Trophoblast cell (in vitro differentiated cells and primary cell): Measurements from ENCODE around the gene TMEM178B.
"Not testable (repeated sequence)": the region's sequence is repeated elsewhere in the genome, so short reads cannot be mapped to it uniquely, and the experiment has no call there.

Experiments used
- DNase-seq, 2 donors: peaks; one replicate each; pipeline ENCODE4 v3.0.0-alpha.2; 2016
- H2AFZ ChIP-seq: 2 replicates; pipeline ENCODE4 v1.6.1; 2013; ENCODE audit warnings: low read length, moderate library complexity, mild to moderate bottlenecking; ENCODE audit not compliant: insufficient read depth, poor library complexity
- H2AK5ac ChIP-seq: 2 replicates; pipeline ENCODE4 v1.6.1; 2013; ENCODE audit warnings: mild to moderate bottlenecking, low read length
- H2BK120ac ChIP-seq: 2 replicates; pipeline ENCODE4 v1.6.1; 2013; ENCODE audit warnings: low read length, mild to moderate bottlenecking, moderate library complexity; ENCODE audit not compliant: insufficient read depth, poor library complexity
- H2BK12ac ChIP-seq: 2 replicates; pipeline ENCODE4 v1.6.1; 2013; ENCODE audit warnings: mild to moderate bottlenecking, low read length, moderate library complexity
- H2BK5ac ChIP-seq: 2 replicates; pipeline ENCODE4 v1.6.1; 2013; ENCODE audit warnings: low read length, low read depth, moderate library complexity, mild to moderate bottlenecking; ENCODE audit not compliant: poor library complexity
- H3K14ac ChIP-seq: 2 replicates; pipeline ENCODE4 v1.6.1; 2013; ENCODE audit warnings: mild to moderate bottlenecking, low read length
- H3K18ac ChIP-seq: 2 replicates; pipeline ENCODE4 v1.6.1; 2013; ENCODE audit warnings: mild to moderate bottlenecking, low read length
- H3K23ac ChIP-seq: 2 replicates; pipeline ENCODE4 v1.6.1; 2013; ENCODE audit warnings: low read length
- H3K27ac ChIP-seq: 2 replicates; pipeline ENCODE4 v1.5.1; 2013; ENCODE audit warnings: low read depth, mild to moderate bottlenecking, inconsistent platforms, low read length, moderate library complexity
- H3K27me3 ChIP-seq: 2 replicates; pipeline ENCODE4 v1.6.1; 2013; ENCODE audit warnings: inconsistent platforms, mild to moderate bottlenecking, low read length, moderate library complexity; ENCODE audit not compliant: insufficient read depth
- H3K36me3 ChIP-seq, 2 experiments: 1 replicate in 1 of 2; 2 replicates in 1 of 2; pipeline ENCODE4 v1.6.1; 2013; ENCODE audit warnings: low read length in 2 of 2, mild to moderate bottlenecking in 2 of 2, moderate library complexity in 1 of 2; ENCODE audit not compliant: insufficient read depth in 2 of 2, control insufficient read depth in 1 of 2
- H3K4ac ChIP-seq: 2 replicates; pipeline ENCODE4 v1.6.1; 2013; ENCODE audit warnings: low read depth, mild to moderate bottlenecking, low read length, moderate library complexity
- H3K4me1 ChIP-seq, 2 experiments: 1 replicate in 1 of 2; 2 replicates in 1 of 2; pipeline ENCODE4 v1.6.1; 2013; ENCODE audit warnings: low read length in 2 of 2, mild to moderate bottlenecking in 2 of 2, moderate library complexity in 1 of 2; ENCODE audit not compliant: insufficient read depth in 2 of 2, control insufficient read depth in 1 of 2
- H3K4me2 ChIP-seq: 2 replicates; pipeline ENCODE4 v1.6.1; 2013; ENCODE audit warnings: inconsistent platforms, mild to moderate bottlenecking, low read length, moderate library complexity
- H3K4me3 ChIP-seq: 2 replicates; pipeline ENCODE4 v1.5.1; 2013; ENCODE audit warnings: mild to moderate bottlenecking, low read depth, low read length, inconsistent platforms
- H3K79me1 ChIP-seq: one replicate; pipeline ENCODE4 v1.6.1; 2013; ENCODE audit warnings: low read length
- H3K79me2 ChIP-seq: 2 replicates; pipeline ENCODE4 v1.6.1; 2013; ENCODE audit warnings: low read length, mild to moderate bottlenecking; ENCODE audit not compliant: control insufficient read depth, insufficient read depth, poor library complexity
- H3K9ac ChIP-seq: 2 replicates; pipeline ENCODE4 v1.6.1; 2013; ENCODE audit warnings: mild to moderate bottlenecking, low read length
- H3K9me3 ChIP-seq: 2 replicates; pipeline ENCODE4 v1.6.1; 2013; ENCODE audit warnings: low read depth, mild to moderate bottlenecking, control low read depth, inconsistent platforms, low read length; ENCODE audit not compliant: insufficient read depth
- H4K12ac ChIP-seq: 2 replicates; pipeline ENCODE4 v1.6.1; 2013; ENCODE audit warnings: low read depth, mild to moderate bottlenecking, low read length, moderate library complexity
- H4K8ac ChIP-seq: 2 replicates; pipeline ENCODE4 v1.6.1; 2013; ENCODE audit warnings: low read depth, mild to moderate bottlenecking, low read length, moderate library complexity
- H4K91ac ChIP-seq: one replicate; pipeline ENCODE4 v1.6.1; 2013; ENCODE audit warnings: low read depth, mild to moderate bottlenecking, low read length, moderate library complexity
- WGBS: extraction: QIAGEN DNeasy Blood & Tissue Kit; methylation state at CpG from one replicate; pipeline ENCODE4 v1.1.7; 2013; ENCODE audit warnings: missing lambda C conversion rate; ENCODE audit not compliant: insufficient read length, insufficient coverage; ENCODE audit errors: extremely low coverage; 5-methylcytosine and 5-hydroxymethylcytosine counted together

Gene TMEM178B

DNA sequence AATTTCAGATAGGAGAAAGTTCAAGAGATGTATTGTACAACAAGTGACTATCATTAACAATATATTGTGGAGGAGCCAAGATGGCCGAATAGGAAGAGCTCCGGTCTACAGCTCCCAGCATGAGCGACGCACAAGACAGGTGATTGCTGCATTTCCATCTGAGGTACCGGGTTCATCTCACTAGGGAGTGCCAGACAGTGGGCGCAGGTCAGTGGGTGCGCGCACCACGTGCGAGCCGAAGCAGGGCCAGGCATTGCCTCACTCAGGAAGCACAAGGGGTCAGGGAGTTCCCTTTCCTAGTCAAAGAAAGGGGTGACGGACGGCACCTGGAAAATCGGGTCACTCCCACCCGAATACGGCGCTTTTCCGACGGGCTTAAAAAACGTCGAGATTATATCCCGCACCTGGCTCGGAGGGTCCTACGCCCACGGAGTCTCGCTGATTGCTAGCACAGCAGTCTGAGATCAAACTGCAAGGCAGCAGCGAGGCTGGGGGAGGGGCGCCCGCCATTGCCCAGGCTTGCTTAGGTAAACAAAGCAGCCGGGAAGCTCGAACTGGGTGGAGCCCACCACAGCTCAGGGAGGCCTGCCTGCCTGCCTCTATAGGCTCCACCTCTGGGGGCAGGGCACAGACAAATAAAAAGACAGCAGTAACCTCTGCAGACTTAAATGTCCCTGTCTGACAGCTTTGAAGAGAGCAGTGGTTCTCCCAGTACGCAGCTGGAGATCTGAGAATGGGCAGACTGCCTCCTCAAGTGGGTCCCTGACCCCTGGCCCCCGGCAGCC lies 41.1 kb upstream of the TMEM178B start:
- peak overlapping the region; percentile 65 for H4K8ac ChIP-seq
- H4K91ac ChIP-seq, H2AFZ ChIP-seq, H3K79me1 ChIP-seq, H2BK120ac ChIP-seq, H3K27ac ChIP-seq, H3K9me3 ChIP-seq, H2BK5ac ChIP-seq, H3K18ac ChIP-seq, H3K4me3 ChIP-seq, H3K27me3 ChIP-seq, H2BK12ac ChIP-seq, H3K79me2 ChIP-seq, H3K36me3 ChIP-seq, H3K9ac ChIP-seq, H3K23ac ChIP-seq, H3K4me2 ChIP-seq, H4K12ac ChIP-seq, H3K4ac ChIP-seq, H3K4me1 ChIP-seq, H2AK5ac ChIP-seq, DNase-seq, H3K14ac ChIP-seq: not testable (repeated sequence)
- WGBS, result no CpG with 5 or more reads among the region's 33 CpGs

- H3K79me2 ChIP-seq, H2AFZ ChIP-seq, H3K27me3 ChIP-seq, H3K27ac ChIP-seq, H3K4ac ChIP-seq, H3K9me3 ChIP-seq, DNase-seq, H2BK120ac ChIP-seq, H3K23ac ChIP-seq, H3K36me3 ChIP-seq, H3K4me2 ChIP-seq, H4K91ac ChIP-seq, H4K12ac ChIP-seq, H2BK12ac ChIP-seq, H3K18ac ChIP-seq, H3K4me1 ChIP-seq, H3K9ac ChIP-seq, H2AK5ac ChIP-seq, H3K14ac ChIP-seq, H3K4me3 ChIP-seq, H3K79me1 ChIP-seq, H2BK5ac ChIP-seq, H4K8ac ChIP-seq: not testable (repeated sequence)
- WGBS, result no CpG with 5 or more reads among the region's 3 CpGs
Measured at GRCh38 chr7:141038100-141038499, 35.8 kb upstream of the TMEM178B start.

DNA sequence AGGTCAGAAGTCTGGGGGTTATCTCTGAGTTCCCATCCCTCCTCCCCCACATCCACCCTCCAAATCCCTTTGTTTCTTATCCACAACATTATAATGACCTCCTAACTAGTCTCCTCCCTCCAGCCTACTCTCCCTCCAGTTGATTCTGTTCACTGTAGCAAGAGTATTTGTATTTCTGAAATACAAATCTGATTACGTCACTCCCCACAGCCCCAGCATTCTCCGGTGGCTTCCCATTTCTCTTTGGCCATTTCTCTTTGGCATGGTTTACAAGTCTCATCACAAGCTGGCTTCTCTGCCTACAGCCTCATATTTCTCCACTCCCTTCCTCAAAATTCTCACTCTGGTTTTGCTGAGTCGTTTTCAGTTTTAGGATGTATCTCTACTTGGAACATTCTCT lies 34.5 kb upstream of the TMEM178B start:
- no peak overlapping the region for H2BK12ac ChIP-seq
- peaks cover 0 to 2% of the 10 kb centered on the region in 2 experiments for H3K4me1 ChIP-seq
- H3K79me1 ChIP-seq, result no peaks in the 10 kb centered on the region
- no peak overlapping the region for H3K4me3 ChIP-seq
- H4K8ac ChIP-seq, result no peak overlapping the region
- H3K79me2 ChIP-seq, result no peaks in the 10 kb centered on the region
- WGBS, result no CpG with 5 or more reads among the region's 3 CpGs
- no peak overlapping the region for H3K9ac ChIP-seq
- H3K4me2 ChIP-seq, result no peak overlapping the region
- no peak overlapping the region for H3K23ac ChIP-seq
- H3K9me3 ChIP-seq, result no peaks in the 10 kb centered on the region
- no peak overlapping the region for H4K12ac ChIP-seq
- DNase-seq, result no peak
- no peak overlapping the region for H3K27ac ChIP-seq
- no peak overlapping the region for H3K4ac ChIP-seq
- no peak overlapping the region for H2BK120ac ChIP-seq
- no peak overlapping the region for H2AFZ ChIP-seq
- H3K14ac ChIP-seq, result no peak overlapping the region
- no peak overlapping the region for H3K18ac ChIP-seq
- no peaks in the 10 kb centered on the region for H3K27me3 ChIP-seq
- no peaks in the 10 kb centered on the region for H3K36me3 ChIP-seq
- H4K91ac ChIP-seq, result no peak overlapping the region
- no peak overlapping the region for H2AK5ac ChIP-seq
- no peak overlapping the region for H2BK5ac ChIP-seq

DNA sequence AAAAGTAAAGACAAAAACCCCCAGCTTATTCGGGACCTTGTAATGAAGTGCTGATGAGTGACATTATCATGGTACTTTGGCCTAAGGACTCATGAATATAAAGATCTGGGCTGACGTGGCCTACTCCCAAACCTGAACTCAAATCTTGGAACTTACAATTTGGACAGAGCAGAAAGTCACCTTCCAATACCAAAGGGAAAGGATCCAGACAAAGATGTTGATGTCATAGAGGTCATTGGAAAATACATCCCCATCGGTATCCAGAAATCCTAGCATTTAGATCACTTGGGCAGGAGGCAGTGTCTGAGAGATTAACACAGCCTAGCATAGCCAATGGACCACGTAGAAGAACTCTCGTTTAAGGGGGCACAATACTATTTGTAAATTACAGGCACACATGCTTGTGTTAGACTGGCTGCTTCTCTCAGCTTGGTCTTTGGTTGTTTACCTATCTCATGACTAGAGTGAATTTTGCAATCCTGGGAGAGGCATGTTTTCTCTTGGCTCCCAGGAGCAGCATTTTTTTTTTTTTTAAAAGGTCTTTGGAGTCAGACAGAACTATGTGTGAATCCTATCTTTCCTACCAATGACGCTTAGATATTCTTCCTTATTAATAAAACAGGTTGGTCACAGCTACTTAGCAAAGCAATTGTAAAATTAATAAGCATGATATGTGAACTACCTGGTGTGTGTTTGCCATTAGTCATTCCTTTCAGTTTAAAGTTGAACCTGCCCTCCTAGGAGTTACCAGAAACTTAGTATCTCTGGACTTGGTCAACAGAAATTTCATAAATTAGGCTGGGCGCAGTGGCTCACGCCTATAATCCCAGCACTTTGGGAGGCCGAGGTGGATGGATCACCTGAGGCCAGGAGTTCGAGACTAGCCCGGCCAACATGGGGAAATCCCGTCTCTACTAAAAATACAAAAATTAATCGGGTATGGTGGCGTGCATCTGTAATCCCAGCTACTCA lies 31.4 kb upstream of the TMEM178B start:
- Histone ChIP-seq H2BK5ac (no peak overlapping the region), H3K36me3 (no peaks in the 10 kb centered on the region), H3K14ac (no peak overlapping the region), H3K4ac (no peak overlapping the region), H3K18ac (no peak overlapping the region), H3K23ac (no peak overlapping the region), H3K4me2 (no peak overlapping the region), H3K4me1 (peaks cover 0 to 4% of the 10 kb centered on the region in 2 experiments), H4K12ac (no peak overlapping the region), H2AFZ (no peak overlapping the region), H3K27me3 (no peaks in the 10 kb centered on the region), H2BK12ac (no peak overlapping the region), H3K9me3 (no peaks in the 10 kb centered on the region), H3K79me2 (no peaks in the 10 kb centered on the region), H3K79me1 (no peaks in the 10 kb centered on the region), H2BK120ac (no peak overlapping the region), H3K27ac (no peak overlapping the region), H3K9ac (no peak overlapping the region), H2AK5ac (no peak overlapping the region), H4K91ac (no peak overlapping the region), H3K4me3 (no peak overlapping the region), H4K8ac (no peak overlapping the region)
- peak; percentile 15 to 52 for DNase-seq
- WGBS, result no CpG with 5 or more reads among the region's 14 CpGs
